ENCODE measurements around the gene RFT1.

Gene RFT1

DNA sequence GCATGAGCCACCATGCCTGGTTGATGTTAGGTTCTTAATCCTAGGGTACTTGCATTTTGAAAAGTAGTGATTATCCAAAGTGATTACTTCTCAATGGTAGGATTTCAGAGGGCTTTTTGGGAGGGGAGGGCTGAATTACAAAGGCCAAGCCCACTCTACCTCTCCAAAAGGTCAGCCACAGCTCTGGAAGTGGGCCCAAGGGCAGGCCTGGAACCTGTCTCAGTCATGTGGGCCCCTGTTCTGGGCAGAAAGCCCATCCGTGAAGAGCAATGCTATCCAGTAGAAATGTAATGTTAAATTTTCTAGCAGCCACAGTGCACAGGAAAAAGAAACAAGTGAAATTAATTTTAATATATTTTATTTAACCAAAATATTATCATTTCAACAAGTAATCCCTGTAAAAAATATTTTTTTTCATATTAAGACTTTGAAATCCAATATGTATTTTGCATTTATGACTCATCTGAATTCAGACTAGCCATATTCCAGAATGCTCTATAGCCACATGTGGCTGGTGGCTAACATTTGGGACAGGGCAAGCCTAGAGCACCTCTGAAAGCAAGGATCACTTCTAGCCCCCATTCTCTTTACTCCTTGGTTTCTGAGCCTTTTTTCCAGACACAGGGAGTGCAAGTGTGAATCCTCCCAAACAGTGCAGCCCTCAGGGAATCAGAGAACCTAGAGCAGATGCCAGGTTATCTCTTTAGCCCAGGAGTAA is 16.8 kb downstream of the RFT1 start:
- TF ChIP-seq ZNF48 (tag by site-specific recombination; IDR thresholded peaks at IDR 0.05) (no peak), ZNF24 (tag by site-specific recombination; IDR thresholded peaks at IDR 0.05) (no peak), KLF7 (tag by site-specific recombination; IDR thresholded peaks at IDR 0.05; ENCODE audit: borderline replicate concordance) (no peak), ZNF473 (tag by site-specific recombination; IDR thresholded peaks at IDR 0.05) (no peak), ZNF140 (tag by site-specific recombination; IDR thresholded peaks at IDR 0.05) (no peak), ZNF239 (tag by site-specific recombination; IDR thresholded peaks at IDR 0.05) (no peak), ZNF837 (tag by site-specific recombination; IDR thresholded peaks at IDR 0.05) (no peak), ZNF843 (tag by site-specific recombination; IDR thresholded peaks at IDR 0.05) (no peak), ZNF529 (tag by site-specific recombination; IDR thresholded peaks at IDR 0.05; ENCODE audit: insufficient replicate concordance) (no peak), ZNF76 (tag by site-specific recombination; IDR thresholded peaks at IDR 0.05; ENCODE audit: borderline replicate concordance, low read depth) (no peak), FEZF1 (tag by site-specific recombination; IDR thresholded peaks at IDR 0.05) (no peak), ZNF623 (tag by site-specific recombination; IDR thresholded peaks at IDR 0.05) (no peak), SALL2 (tag by site-specific recombination; IDR thresholded peaks at IDR 0.05; ENCODE audit: borderline replicate concordance) (no peak), ZNF121 (tag by site-specific recombination; IDR thresholded peaks at IDR 0.05) (no peak)
- TF ChIP-seq, protein P1, sequence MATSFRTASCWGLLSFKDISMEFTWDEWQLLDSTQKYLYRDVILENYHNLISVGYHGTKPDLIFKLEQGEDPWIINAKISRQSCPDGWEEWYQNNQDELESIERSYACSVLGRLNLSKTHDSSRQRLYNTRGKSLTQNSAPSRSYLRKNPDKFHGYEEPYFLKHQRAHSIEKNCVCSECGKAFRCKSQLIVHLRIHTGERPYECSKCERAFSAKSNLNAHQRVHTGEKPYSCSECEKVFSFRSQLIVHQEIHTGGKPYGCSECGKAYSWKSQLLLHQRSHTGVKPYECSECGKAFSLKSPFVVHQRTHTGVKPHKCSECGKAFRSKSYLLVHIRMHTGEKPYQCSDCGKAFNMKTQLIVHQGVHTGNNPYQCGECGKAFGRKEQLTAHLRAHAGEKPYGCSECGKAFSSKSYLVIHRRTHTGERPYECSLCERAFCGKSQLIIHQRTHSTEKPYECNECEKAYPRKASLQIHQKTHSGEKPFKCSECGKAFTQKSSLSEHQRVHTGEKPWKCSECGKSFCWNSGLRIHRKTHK (tag by site-specific recombination; IDR thresholded peaks at IDR 0.05): no peak
- TF ChIP-seq, protein P2, sequence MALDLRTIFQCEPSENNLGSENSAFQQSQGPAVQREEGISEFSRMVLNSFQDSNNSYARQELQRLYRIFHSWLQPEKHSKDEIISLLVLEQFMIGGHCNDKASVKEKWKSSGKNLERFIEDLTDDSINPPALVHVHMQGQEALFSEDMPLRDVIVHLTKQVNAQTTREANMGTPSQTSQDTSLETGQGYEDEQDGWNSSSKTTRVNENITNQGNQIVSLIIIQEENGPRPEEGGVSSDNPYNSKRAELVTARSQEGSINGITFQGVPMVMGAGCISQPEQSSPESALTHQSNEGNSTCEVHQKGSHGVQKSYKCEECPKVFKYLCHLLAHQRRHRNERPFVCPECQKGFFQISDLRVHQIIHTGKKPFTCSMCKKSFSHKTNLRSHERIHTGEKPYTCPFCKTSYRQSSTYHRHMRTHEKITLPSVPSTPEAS (tag by site-specific recombination; IDR thresholded peaks at IDR 0.05): no peak
- TF ChIP-seq, protein P3, sequence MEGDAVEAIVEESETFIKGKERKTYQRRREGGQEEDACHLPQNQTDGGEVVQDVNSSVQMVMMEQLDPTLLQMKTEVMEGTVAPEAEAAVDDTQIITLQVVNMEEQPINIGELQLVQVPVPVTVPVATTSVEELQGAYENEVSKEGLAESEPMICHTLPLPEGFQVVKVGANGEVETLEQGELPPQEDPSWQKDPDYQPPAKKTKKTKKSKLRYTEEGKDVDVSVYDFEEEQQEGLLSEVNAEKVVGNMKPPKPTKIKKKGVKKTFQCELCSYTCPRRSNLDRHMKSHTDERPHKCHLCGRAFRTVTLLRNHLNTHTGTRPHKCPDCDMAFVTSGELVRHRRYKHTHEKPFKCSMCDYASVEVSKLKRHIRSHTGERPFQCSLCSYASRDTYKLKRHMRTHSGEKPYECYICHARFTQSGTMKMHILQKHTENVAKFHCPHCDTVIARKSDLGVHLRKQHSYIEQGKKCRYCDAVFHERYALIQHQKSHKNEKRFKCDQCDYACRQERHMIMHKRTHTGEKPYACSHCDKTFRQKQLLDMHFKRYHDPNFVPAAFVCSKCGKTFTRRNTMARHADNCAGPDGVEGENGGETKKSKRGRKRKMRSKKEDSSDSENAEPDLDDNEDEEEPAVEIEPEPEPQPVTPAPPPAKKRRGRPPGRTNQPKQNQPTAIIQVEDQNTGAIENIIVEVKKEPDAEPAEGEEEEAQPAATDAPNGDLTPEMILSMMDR (tag by site-specific recombination; IDR thresholded peaks at IDR 0.05): no peak
- TF ChIP-seq, protein P4, sequence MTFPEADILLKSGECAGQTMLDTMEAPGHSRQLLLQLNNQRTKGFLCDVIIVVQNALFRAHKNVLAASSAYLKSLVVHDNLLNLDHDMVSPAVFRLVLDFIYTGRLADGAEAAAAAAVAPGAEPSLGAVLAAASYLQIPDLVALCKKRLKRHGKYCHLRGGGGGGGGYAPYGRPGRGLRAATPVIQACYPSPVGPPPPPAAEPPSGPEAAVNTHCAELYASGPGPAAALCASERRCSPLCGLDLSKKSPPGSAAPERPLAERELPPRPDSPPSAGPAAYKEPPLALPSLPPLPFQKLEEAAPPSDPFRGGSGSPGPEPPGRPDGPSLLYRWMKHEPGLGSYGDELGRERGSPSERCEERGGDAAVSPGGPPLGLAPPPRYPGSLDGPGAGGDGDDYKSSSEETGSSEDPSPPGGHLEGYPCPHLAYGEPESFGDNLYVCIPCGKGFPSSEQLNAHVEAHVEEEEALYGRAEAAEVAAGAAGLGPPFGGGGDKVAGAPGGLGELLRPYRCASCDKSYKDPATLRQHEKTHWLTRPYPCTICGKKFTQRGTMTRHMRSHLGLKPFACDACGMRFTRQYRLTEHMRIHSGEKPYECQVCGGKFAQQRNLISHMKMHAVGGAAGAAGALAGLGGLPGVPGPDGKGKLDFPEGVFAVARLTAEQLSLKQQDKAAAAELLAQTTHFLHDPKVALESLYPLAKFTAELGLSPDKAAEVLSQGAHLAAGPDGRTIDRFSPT (tag by site-specific recombination; IDR thresholded peaks at IDR 0.05): no peak
- no peaks in the 10 kb centered on the region for H3K4me1 ChIP-seq (ENCODE audit: control insufficient read depth, insufficient read depth, low read length)
- no peak overlapping the region for H3K27ac ChIP-seq (ENCODE audit: extremely low read depth, low read depth, low read length)
- POLR2A ChIA-PET: no interaction called here
- no peak overlapping the region for H3K4me3 ChIP-seq (ENCODE audit: low read depth, low read length)
- CTCF ChIA-PET: interaction anchor here (0.8 to 3.0 kb wide), 10 partner anchors 9 to 260 kb away, joined by 3 to 46 read pairs (median 6); no protein-coding TSS in a partner anchor
- H3K9me3 ChIP-seq (ENCODE audit: control insufficient read depth, insufficient read depth, low read depth, low read length): no peaks in the 10 kb centered on the region
- H3K36me3 ChIP-seq (ENCODE audit: control insufficient read depth in 2 of 2, insufficient read depth in 1 of 2, low read length in 2 of 2): peaks cover 7 to 64% of the 10 kb centered on the region in 2 experiments; a peak in 2 of 3 replicates

DNA sequence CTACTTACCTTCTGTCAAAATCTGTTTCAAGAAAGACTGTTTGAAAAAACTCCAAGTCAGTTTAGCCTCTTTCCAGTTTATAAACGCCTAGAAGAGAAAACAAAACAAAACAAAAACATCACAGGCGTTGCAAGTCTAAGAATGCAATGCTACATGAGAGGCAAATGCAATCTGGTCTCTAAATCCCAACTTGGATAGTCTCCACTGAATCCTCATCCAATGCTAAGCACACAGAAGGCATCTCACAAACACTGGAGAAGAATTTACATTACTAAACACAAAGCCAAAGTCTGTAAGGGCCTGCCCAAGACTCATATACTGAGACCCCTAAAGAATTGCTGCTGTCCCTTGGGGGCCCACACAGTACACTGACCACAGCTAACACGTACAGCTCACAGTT is 18.4 kb downstream of the RFT1 start:
- H3K36me3 ChIP-seq (ENCODE audit: control insufficient read depth in 2 of 2, insufficient read depth in 1 of 2, low read length in 2 of 2): peaks cover 7 to 48% of the 10 kb centered on the region in 2 experiments; a peak in 2 of 3 replicates
- no peak overlapping the region for H3K4me3 ChIP-seq (ENCODE audit: low read depth, low read length)
- H3K27ac ChIP-seq (ENCODE audit: extremely low read depth, low read depth, low read length): no peak overlapping the region
- H3K4me1 ChIP-seq (ENCODE audit: control insufficient read depth, insufficient read depth, low read length): no peaks in the 10 kb centered on the region
- ChIA-PET POLR2A (no interaction called here), CTCF (interaction anchor here (1.1 to 3.2 kb wide), 5 partner anchors 23 to 92 kb away, joined by 3 to 20 read pairs (median 7); no protein-coding TSS in a partner anchor)
- no peak for TF ChIP-seq ZSCAN30 (tag by site-specific recombination; IDR thresholded peaks at IDR 0.05)
- TF ChIP-seq, protein P5, sequence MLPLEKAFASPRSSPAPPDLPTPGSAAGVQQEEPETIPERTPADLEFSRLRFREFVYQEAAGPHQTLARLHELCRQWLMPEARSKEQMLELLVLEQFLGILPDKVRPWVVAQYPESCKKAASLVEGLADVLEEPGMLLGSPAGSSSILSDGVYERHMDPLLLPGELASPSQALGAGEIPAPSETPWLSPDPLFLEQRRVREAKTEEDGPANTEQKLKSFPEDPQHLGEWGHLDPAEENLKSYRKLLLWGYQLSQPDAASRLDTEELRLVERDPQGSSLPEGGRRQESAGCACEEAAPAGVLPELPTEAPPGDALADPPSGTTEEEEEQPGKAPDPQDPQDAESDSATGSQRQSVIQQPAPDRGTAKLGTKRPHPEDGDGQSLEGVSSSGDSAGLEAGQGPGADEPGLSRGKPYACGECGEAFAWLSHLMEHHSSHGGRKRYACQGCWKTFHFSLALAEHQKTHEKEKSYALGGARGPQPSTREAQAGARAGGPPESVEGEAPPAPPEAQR (tag by site-specific recombination; IDR thresholded peaks at IDR 0.05): no peak
- TF ChIP-seq ZNF391 (tag by site-specific recombination; IDR thresholded peaks at IDR 0.05; ENCODE audit: borderline replicate concordance, low read depth): no peak
- no peak for TF ChIP-seq ZNF560 (tag by site-specific recombination; IDR thresholded peaks at IDR 0.05; ENCODE audit: borderline replicate concordance)
- no peak for TF ChIP-seq SETDB1 (IDR thresholded peaks at IDR 0.05; ENCODE audit: insufficient read length, low read length)
- TF ChIP-seq ZNF324 (tag by site-specific recombination; IDR thresholded peaks at IDR 0.05): no peak
- TF ChIP-seq, protein P4 (tag by site-specific recombination; IDR thresholded peaks at IDR 0.05): no peak
- no peaks in the 10 kb centered on the region for H3K9me3 ChIP-seq (ENCODE audit: control insufficient read depth, insufficient read depth, low read depth, low read length)
